Activated CD8-positive, alpha-beta memory T cell treated with anti-CD3 and anti-CD28 coated beads for 4 hours (primary cell): ENCODE results near the gene RBM39.

Experiments
- DNase-seq, 2 donors: peaks; one replicate each; pipeline ENCODE4 v3.0.0-alpha.2; 2020; ENCODE audit warnings: low read depth in 2 of 2

The RBM39 gene

GRCh38 chr20:35674921-35675320 is 67.1 kb downstream of the RBM39 start:
- no peak for DNase-seq

GRCh38 chr20:35673884-35674283 is 68.2 kb downstream of the RBM39 start:
- DNase-seq, result no peak

DNA sequence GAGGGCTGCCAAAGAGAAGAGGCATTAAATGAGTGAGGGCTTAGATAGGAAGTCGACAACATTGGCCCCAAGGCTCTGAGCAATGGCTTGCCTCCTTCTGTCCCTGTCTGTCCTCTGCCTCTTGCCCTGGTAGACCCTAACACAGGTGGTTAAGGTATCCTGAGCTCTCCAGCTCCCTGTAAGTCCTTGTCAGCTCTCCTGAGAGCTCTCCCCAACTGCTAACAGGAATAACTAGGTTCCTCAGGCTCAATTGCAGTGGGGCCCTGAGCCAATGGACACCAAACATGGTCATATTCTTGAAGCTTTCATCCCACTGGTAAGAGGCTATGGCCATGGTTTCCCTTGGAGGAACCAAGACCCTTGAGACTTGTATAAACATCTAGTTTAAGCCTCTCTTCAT is 72.4 kb downstream of the RBM39 start:
- no peak for DNase-seq

- DNase-seq, result no peak
Observed at GRCh38 chr20:35669221-35669620, 72.8 kb downstream of the RBM39 start.

GRCh38 chr20:35665949-35666288 is 76.1 kb downstream of the RBM39 start:
- no peak for DNase-seq

DNA sequence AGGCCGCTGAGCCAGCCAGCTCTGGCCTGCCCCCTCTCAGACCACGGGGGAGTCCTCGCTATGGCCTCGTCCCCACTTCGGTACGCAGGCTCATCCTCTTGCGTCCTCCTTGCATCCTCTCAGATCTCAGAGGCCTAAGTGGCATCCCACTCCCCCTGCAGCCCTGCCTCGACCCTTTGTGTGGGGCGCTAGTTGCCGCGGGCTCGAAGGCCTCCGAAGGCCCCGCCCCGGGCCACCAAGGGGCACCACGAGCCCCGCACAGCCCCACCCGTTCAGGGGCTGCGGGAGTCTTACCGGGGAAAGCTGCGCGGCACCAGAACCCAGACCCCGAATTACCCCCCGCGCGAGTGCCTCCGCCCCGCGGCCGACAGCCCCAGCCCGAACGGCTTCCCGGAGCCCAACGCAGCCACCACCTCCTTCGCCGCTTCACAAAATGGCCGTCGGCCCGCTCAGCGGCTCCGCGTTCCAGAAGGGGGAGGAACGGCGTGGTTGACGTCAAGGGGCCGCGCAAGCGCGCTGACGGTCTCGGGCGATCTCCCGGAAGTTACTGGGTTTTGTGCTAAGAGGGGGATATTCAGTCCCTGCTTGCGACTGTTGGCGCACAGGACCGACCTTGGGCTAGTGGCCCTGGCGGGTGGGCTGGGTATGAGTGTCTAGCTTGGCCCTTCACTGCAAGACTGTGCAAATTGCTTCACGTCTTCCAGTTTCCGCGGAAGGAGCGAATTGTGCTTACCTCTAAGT is 77.4 kb downstream of the RBM39 start, which contains the start of the genes CPNE1 and RBM12:
Gene CPNE1 (minus strand): TSS at position 435 of the 741 bp plus-strand sequence. CDS start 31,977 bp downstream, outside the sequence.
Gene RBM12 (minus strand): TSS at position 435 of the 741 bp plus-strand sequence. CDS start 9,578 bp downstream, outside the sequence.
- peak; percentile 86 to 88 for DNase-seq

DNA sequence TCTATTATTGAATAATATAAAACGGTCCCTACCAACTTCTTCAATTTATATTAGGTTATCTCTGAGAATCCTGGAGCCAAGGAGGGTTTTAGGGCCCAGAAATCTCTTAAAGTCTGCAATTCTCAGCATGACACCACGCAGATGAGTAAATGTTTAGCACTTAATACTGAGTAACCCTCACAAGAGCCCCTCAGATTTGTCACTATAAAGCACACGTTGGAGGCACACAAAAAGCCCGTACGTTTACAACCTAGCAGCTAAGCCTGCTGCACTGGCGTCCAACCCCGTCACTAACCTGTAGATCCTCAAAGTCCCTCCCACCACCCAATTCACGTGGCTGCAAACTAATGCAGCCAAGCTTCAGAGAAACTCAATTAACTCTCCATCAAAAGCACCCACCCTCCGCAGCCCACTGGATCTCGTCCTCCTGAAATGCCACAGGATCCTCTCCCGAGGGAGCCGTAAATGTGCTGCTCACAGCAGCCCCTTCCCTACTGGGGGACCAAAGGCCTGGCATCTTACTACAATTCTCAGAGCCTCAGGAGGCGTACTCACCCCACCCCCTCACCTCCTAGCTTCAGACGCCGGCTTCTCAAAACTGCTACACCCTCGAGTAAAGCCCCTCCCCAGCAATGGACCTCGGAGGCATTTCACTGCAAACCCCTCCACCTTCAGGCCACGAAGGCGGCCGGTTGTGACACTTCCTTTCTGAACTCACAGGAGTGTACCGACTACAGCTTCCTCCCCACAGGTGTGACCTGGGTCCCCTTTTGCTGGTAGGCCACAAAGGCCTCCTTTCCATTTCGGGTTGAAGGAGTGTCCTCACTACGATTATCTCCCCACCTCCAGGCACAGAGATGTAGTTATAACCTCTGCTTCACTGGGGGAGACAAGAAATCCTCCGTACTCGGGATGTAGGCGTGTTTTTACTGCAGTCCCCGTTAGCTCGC is 78.3 kb downstream of the RBM39 start:
- DNase-seq, result peak; percentile 13 to 38

DNA sequence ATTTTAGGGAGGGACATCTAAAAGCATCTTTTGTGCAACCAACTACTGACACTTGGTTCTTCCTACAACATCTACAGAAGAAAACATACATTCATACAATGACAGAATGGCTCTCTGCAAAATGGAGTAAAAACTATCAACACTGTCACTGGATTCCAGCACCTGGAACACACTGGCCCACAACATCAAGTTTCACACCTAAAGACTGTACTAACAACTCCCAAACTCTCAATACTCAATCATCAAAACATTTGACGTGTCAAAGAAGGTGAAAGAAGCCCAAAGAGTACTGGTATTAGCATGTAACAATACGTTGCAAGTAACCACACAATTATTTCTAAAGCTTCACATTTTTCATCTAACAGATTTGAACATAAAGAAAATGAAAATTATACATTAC is 79.5 kb downstream of the RBM39 start:
- no peak for DNase-seq

DNA sequence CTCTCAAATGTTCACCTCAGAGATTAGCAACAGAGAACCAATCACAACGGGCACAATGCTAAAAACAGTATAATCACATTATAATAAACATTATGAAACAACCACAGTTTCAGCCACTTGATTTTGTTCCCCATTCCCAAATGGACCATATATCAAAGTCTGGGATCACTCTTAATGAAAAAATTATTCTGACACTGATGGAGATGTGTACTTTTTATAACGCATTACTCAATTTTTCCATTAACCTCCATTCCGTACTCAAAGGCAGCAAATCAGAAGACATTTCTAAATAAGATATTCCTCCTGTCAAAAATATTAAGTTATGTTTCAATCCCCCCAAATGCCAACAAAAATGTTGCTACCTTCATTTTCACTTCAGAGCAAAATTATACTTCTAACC is 80.2 kb downstream of the RBM39 start:
- DNase-seq, result no peak

- no peak for DNase-seq
Observed at GRCh38 chr20:35661053-35661452, 81.0 kb downstream of the RBM39 start.

- DNase-seq, result no peak
Observed at GRCh38 chr20:35660122-35660937, 81.7 kb downstream of the RBM39 start.

- DNase-seq, result no peak
Observed at GRCh38 chr20:35657271-35657670, 84.8 kb downstream of the RBM39 start.

- DNase-seq, result no peak
Observed at GRCh38 chr20:35654415-35654814, 87.6 kb downstream of the RBM39 start.

- DNase-seq, result no peak
Observed at GRCh38 chr20:35653893-35654292, 88.2 kb downstream of the RBM39 start.
